Gastrocnemius medialis (tissue), 4 donors: ENCODE measurements around the gene ITPR1. TPM values are rescaled to one million over a fixed set of nuclear protein-coding genes. Genes with fewer than 3 reads are reported as not detected.

Experiments
- ATAC-seq, 2 donors: fragments of 150-250 bp; one replicate each; pipeline ENCODE4 v1.9.1; 2016
- DNase-seq, 2 donors: peaks; one replicate each; pipeline ENCODE4 v3.0.0-alpha.2; 2019
- H3K27ac ChIP-seq, 4 donors: fragments of 200-600 bp; sonication (generic); 1 replicate in 1 of 4; 2 replicates in 3 of 4; pipeline ENCODE4 v1.5.1; 2016 to 2018; ENCODE audit warnings: mild to moderate bottlenecking in 2 of 4, moderate library complexity in 1 of 4
- H3K27me3 ChIP-seq, 3 donors: fragments of 200-600 bp; sonication (generic) in 2 of 3; 1 replicate in 1 of 3; 2 replicates in 2 of 3; pipeline versions ENCODE4 v1.5.1 to v1.6.0; 2016 to 2019; ENCODE audit warnings: mild to moderate bottlenecking in 1 of 3, moderate library complexity in 1 of 3
- H3K36me3 ChIP-seq, 2 donors: fragments of 200-600 bp; sonication (generic) in 1 of 2; one replicate each; pipeline ENCODE4 v1.5.1; 2017 to 2018
- H3K4me1 ChIP-seq, 2 donors: fragments of 200-600 bp; sonication (generic) in 1 of 2; one replicate each; pipeline ENCODE4 v1.5.1; 2016 to 2017; ENCODE audit warnings: mild to moderate bottlenecking in 2 of 2
- H3K4me3 ChIP-seq, 4 donors: fragments of 200-600 bp; sonication (generic) in 3 of 4; 1 replicate in 1 of 4; 2 replicates in 3 of 4; pipeline ENCODE4 v1.5.1; 2016 to 2019; ENCODE audit warnings: mild to moderate bottlenecking in 2 of 4
- H3K9me3 ChIP-seq, 3 donors: fragments of 200-600 bp; sonication (generic) in 2 of 3; 1 replicate in 1 of 3; 2 replicates in 2 of 3; pipeline ENCODE4 v1.5.1; 2016 to 2019
- POLR2A ChIP-seq, 2 donors: fragments of 450-650 bp; IDR thresholded peaks; one replicate each; pipeline ENCODE4 v1.6.1; 2017; ENCODE audit warnings: antibody characterized with exemption in 2 of 2, mild to moderate bottlenecking in 2 of 2, moderate library complexity in 2 of 2
- in situ Hi-C, 4 donors: fragments of 200-750 bp; cut with MboI; loops; one replicate each; pipeline versions ENCODE4 v1.15.0 to v1.8.0; 2017; ENCODE audit warnings: low sequenced_read_pairs in 4 of 4
- intact Hi-C: fragments of 100-400 bp; cut with DNase I; formaldehyde crosslinking; loops from one replicate; pipeline ENCODE4 v1.15.1; 2023; ENCODE audit warnings: low total_unique reads
- total RNA-seq, 4 donors: library from RNA; depleted of rRNA; stranded (reverse); fragments of >200 nt; gene quantifications; one replicate each; pipeline versions ENCODE4 v1.1.0 to v1.2.3, GENCODE V29; 2016
- TF ChIP-seq, protein P1 (sequence below), 5 experiments: fragments of 450-650 bp in 3 of 5; fragments of 200-600 bp in 2 of 5; sonication (generic) in 2 of 5; IDR thresholded peaks in 4 of 5; conservative IDR thresholded peaks in 1 of 5; 1 replicate in 4 of 5; 2 replicates in 1 of 5; pipeline ENCODE4 v1.5.1; 2016 to 2019; ENCODE audit warnings: antibody characterized with exemption in 5 of 5, mild to moderate bottlenecking in 3 of 5, moderate library complexity in 3 of 5

The ITPR1 gene
- total RNA-seq, 4 donors from 2014 or later = 5.5 to 21.7 (median 11.3) TPM

DNA sequence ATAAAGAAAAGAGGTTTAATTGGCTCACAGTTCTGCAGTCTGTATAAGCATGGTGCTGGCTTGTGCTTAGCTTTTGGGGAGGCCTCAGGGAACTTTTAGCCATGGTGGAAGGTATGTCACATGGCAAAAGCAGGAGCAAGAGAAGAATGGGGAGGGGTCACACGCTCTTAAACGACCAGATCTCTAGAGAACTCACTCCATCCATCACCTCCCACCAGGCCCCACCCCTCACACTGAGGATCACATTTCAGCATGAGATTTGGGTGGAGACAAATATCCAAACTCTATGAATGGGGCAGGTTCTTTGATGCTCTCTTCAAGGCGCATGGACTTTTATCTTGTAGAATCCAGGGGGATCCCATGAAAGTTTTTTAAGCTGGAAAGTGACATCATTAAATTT is 75.7 kb downstream of the ITPR1 start:
- Histone ChIP-seq H3K27me3 (no peaks in the 10 kb centered on the region), H3K27ac (no peak overlapping the region), H3K4me3 (no peak overlapping the region), H3K4me1 (no peaks in the 10 kb centered on the region), H3K9me3 (no peaks in the 10 kb centered on the region), H3K36me3 (no peaks in the 10 kb centered on the region)
- intact Hi-C loops = no loop called here
- DNase-seq (no peak), ATAC-seq (no peak)
- TF ChIP-seq POLR2A (IDR thresholded peaks at IDR 0.05) = no peak
- TF ChIP-seq, protein P1, sequence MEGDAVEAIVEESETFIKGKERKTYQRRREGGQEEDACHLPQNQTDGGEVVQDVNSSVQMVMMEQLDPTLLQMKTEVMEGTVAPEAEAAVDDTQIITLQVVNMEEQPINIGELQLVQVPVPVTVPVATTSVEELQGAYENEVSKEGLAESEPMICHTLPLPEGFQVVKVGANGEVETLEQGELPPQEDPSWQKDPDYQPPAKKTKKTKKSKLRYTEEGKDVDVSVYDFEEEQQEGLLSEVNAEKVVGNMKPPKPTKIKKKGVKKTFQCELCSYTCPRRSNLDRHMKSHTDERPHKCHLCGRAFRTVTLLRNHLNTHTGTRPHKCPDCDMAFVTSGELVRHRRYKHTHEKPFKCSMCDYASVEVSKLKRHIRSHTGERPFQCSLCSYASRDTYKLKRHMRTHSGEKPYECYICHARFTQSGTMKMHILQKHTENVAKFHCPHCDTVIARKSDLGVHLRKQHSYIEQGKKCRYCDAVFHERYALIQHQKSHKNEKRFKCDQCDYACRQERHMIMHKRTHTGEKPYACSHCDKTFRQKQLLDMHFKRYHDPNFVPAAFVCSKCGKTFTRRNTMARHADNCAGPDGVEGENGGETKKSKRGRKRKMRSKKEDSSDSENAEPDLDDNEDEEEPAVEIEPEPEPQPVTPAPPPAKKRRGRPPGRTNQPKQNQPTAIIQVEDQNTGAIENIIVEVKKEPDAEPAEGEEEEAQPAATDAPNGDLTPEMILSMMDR (IDR thresholded peaks at IDR 0.05 in 4 of 5, conservative IDR thresholded peaks at IDR 0.05 in 1 of 5) = no peak
- in situ Hi-C loops = no loop called here

DNA sequence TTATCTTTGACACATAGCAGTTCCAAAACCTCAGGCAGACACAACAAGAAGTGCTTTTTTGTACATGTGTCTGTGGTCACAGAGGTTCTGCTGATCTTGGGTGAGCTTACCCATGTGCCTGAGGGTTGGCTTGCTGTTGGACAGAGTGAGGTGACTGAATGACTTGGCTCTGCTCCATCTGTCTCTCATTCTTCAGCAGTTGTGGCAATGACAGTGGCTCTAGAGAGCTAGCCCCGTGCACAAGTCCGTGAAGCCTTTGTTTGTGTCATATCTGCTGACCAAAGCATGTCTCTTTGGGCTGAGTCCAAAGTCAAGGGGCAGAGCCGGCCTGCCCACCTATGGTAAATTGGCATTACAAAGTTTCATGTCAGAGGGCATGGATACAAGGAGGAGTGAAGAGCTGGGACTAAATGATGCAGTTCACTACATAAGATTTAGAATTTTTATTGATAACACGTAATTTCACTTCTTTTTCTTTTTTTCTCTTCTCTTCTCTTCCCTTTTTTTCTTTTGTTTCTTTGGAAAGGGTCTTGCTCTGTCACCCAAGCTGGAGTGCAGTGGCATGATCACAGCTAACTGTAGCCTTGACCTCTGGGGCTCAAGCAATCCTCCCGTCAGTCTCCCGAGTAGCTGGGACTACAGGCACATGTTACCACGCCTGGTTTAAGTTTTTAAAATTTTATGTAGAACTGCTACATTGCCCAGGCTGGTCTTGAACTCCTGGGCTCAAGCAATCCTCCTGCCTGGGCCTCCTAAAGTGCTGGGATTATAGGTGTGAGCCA is 77.9 kb downstream of the ITPR1 start:
- TF ChIP-seq, protein P1 (IDR thresholded peaks at IDR 0.05 in 4 of 5, conservative IDR thresholded peaks at IDR 0.05 in 1 of 5) = no peak
- no peak for TF ChIP-seq POLR2A (IDR thresholded peaks at IDR 0.05)
- DNase-seq (no peak), ATAC-seq (no peak)
- in situ Hi-C loops = no loop called here
- no peaks in the 10 kb centered on the region for H3K9me3 ChIP-seq
- H3K36me3 ChIP-seq = no peaks in the 10 kb centered on the region
- no peak overlapping the region for H3K27ac ChIP-seq
- H3K4me1 ChIP-seq = no peaks in the 10 kb centered on the region
- no peak overlapping the region for H3K4me3 ChIP-seq
- intact Hi-C loops = no loop called here
- no peaks in the 10 kb centered on the region for H3K27me3 ChIP-seq

DNA sequence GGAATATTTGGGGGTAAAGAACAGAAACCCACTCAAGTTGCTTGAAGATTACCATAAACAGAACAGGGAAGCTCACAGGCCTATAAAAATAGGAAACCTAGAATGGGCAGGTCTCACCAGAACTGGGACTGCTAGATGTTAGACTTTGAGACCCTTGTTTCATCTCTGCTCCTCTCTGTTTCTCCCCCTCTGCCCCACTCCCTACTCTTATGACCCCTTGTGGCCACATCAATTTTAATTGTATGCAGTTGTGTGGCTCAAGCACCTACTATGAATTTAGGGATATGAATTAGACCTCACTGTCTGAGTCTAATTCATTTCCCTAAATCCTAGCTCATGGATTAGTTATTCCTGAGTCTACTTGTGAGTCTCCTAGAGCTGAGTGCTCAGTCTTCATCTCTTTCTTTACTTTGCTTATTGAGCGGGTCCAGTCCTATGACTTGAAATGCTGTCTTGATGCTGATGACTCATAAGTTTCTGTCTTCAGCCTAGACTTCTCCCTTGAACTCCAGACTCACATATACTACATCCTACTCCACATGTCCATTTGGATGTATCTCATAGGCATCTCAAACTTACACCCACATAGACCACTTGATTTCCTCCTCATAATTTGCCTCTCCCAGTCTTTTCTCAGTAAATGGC is 78.7 kb downstream of the ITPR1 start:
- no peaks in the 10 kb centered on the region for H3K27me3 ChIP-seq
- H3K9me3 ChIP-seq = no peaks in the 10 kb centered on the region
- TF ChIP-seq, protein P1 (IDR thresholded peaks at IDR 0.05 in 4 of 5, conservative IDR thresholded peaks at IDR 0.05 in 1 of 5) = no peak
- TF ChIP-seq POLR2A (IDR thresholded peaks at IDR 0.05) = no peak
- in situ Hi-C loops = no loop called here
- ATAC-seq (no peak), DNase-seq (no peak)
- H3K4me1 ChIP-seq = no peaks in the 10 kb centered on the region
- intact Hi-C loops = no loop called here
- H3K36me3 ChIP-seq = no peaks in the 10 kb centered on the region
- H3K27ac ChIP-seq = no peak overlapping the region
- no peak overlapping the region for H3K4me3 ChIP-seq

DNA sequence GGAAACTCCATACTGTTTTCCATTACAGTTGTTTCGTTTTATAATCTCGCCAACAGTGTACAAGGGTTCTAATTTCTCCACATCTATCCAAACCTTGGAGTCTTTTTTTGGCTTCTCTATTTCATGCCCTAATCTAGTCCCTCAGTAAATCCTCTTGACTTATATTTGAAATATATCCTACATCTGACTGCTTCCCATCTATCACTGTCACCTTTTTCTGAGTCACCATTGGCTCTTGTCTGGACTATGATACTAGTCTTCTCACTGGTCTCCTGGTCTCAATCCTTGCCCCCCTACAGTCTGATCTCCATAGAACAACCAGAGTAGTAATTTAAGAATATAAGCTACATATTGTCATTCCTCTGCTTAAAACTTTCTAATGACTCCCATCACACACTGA is 80.0 kb downstream of the ITPR1 start:
- no peak for DNase-seq
- intact Hi-C loops = no loop called here
- no peak for ATAC-seq
- Histone ChIP-seq H3K4me3 (no peak overlapping the region), H3K27me3 (no peaks in the 10 kb centered on the region), H3K27ac (no peak overlapping the region), H3K9me3 (no peaks in the 10 kb centered on the region), H3K4me1 (no peaks in the 10 kb centered on the region), H3K36me3 (no peaks in the 10 kb centered on the region)
- in situ Hi-C loops = no loop called here
- no peak for TF ChIP-seq POLR2A (IDR thresholded peaks at IDR 0.05)
- TF ChIP-seq, protein P1 (IDR thresholded peaks at IDR 0.05 in 4 of 5, conservative IDR thresholded peaks at IDR 0.05 in 1 of 5) = no peak
